GM21528 (cell line): ENCODE data around the gene ADRB2.

Source experiments
- ATAC-seq: cut with Tn5 transposase; IDR thresholded peaks from one replicate; pipeline ENCODE4 v1.9.1; 2021; ENCODE audit warnings: mild to moderate bottlenecking, moderate library complexity; ENCODE audit not compliant: unreplicated experiment, low FRiP score

The ADRB2 gene

GRCh38 chr5:148804393-148804792 lies 22.0 kb upstream of the ADRB2 start:
- no peak for ATAC-seq

GRCh38 chr5:148805326-148806290 lies 20.8 kb upstream of the ADRB2 start:
- peak; percentile 38 for ATAC-seq

GRCh38 chr5:148806520-148806931 lies 19.9 kb upstream of the ADRB2 start:
- no peak for ATAC-seq

GRCh38 chr5:148807851-148808250 lies 18.6 kb upstream of the ADRB2 start:
- ATAC-seq, result no peak

GRCh38 chr5:148808864-148809642 lies 17.4 kb upstream of the ADRB2 start:
- peak; percentile 68 for ATAC-seq

GRCh38 chr5:148809781-148810524 lies 16.5 kb upstream of the ADRB2 start:
- ATAC-seq, result no peak

- ATAC-seq, result no peak
Measured at GRCh38 chr5:148810823-148811222, 15.6 kb upstream of the ADRB2 start.

GRCh38 chr5:148811756-148812155 lies 14.7 kb upstream of the ADRB2 start:
- no peak for ATAC-seq

GRCh38 chr5:148815086-148815485 lies 11.3 kb upstream of the ADRB2 start:
- ATAC-seq, result no peak

- no peak for ATAC-seq
Measured at GRCh38 chr5:148815578-148815977, 10.8 kb upstream of the ADRB2 start.

GRCh38 chr5:148816357-148816756 lies 10.1 kb upstream of the ADRB2 start:
- no peak for ATAC-seq

- ATAC-seq, result no peak
Measured at GRCh38 chr5:148816782-148817181, 9.6 kb upstream of the ADRB2 start.

GRCh38 chr5:148817606-148818005 lies 8.8 kb upstream of the ADRB2 start:
- ATAC-seq, result no peak

GRCh38 chr5:148820461-148821395 lies 5.7 kb upstream of the ADRB2 start:
- no peak for ATAC-seq

GRCh38 chr5:148823871-148824270 lies 2.5 kb upstream of the ADRB2 start:
- no peak for ATAC-seq

GRCh38 chr5:148825716-148826052 lies 727 bp upstream of the ADRB2 start:
- ATAC-seq, result peak; percentile 20

- peak; percentile 24 for ATAC-seq
Measured at GRCh38 chr5:148826739-148827070, 294 bp downstream of the ADRB2 start.

GRCh38 chr5:148827723-148828122 lies 1.3 kb downstream of the ADRB2 start:
- ATAC-seq, result no peak

- ATAC-seq, result no peak
Measured at GRCh38 chr5:148828511-148829247, 2.3 kb downstream of the ADRB2 start.
